ENCODE results near the gene EGFR. TPM values are rescaled to one million over a fixed set of nuclear protein-coding genes. Genes with fewer than 3 reads are reported as not detected.

Gene EGFR
- total RNA-seq, 2 donors from 2014 or later, result 42.5 to 44.2 TPM

DNA sequence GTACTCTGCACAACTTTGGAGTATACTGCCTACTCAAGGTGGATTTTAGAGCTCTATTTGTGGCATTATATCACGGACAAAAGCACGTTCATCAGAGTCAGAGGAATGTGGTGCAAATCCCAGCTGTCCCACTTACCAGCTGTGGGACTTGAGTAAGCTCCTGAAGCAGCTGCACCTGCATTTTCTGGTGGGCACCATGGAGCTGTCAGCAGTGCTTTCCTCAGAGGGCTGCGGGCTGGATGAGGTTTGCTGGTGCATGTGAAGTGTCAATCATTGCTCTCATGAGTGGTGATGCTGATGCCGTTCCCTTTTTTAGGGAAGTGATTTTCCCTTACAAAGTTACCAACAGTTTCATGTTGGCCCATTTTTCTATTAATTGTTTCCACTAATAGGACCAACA, 53.4 kb downstream of the EGFR start:
- Histone ChIP-seq H3K9me3 (no peaks in the 10 kb centered on the region), H3K36me3 (replicated peaks in 1 of 2; ENCODE audit: insufficient read depth in 1 of 2, low read depth in 2 of 2) (peaks cover 0 to 3% of the 10 kb centered on the region in 2 donors), H3K27me3 (no peaks in the 10 kb centered on the region), H3K4me3 (no peak overlapping the region), H3K4me1 (peaks cover 54% of the 10 kb centered on the region), H3K27ac (no peak overlapping the region)
- no peak for DNase-seq
- intact Hi-C loops (cut with DNase I), result no loop called here
- 82 to 87% methylated on average over 4 of the region's 4 CpGs for WGBS, 2 donors
- no peak for ATAC-seq
- TF ChIP-seq, protein P1, sequence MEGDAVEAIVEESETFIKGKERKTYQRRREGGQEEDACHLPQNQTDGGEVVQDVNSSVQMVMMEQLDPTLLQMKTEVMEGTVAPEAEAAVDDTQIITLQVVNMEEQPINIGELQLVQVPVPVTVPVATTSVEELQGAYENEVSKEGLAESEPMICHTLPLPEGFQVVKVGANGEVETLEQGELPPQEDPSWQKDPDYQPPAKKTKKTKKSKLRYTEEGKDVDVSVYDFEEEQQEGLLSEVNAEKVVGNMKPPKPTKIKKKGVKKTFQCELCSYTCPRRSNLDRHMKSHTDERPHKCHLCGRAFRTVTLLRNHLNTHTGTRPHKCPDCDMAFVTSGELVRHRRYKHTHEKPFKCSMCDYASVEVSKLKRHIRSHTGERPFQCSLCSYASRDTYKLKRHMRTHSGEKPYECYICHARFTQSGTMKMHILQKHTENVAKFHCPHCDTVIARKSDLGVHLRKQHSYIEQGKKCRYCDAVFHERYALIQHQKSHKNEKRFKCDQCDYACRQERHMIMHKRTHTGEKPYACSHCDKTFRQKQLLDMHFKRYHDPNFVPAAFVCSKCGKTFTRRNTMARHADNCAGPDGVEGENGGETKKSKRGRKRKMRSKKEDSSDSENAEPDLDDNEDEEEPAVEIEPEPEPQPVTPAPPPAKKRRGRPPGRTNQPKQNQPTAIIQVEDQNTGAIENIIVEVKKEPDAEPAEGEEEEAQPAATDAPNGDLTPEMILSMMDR (IDR thresholded peaks at IDR 0.05), result no peak
- TF ChIP-seq POLR2A (IDR thresholded peaks at IDR 0.05), result no peak

DNA sequence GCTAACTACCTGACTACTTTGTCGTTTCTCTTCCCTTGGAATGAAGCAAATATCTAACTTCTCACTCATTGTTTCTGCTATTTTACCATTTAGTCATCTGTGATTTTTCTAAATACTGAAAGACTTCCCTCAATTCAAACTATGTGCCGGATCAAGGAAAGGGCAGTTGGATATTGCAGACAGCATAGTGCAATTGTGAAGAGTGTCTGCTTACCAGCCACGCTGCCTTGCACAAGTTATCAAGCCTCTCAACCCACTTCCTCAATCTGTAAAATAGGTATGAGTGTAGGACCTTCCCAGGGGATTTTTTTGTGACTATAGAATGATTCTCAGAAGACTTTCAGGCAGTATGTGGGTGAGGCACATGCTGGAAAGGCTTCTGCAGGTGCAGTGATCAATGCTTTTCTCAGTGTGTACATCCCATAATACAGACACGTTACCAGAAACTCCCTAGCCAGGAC, 54.3 kb downstream of the EGFR start:
- no peaks in the 10 kb centered on the region for H3K9me3 ChIP-seq
- H3K27ac ChIP-seq, result peak overlapping the region in 1 of 4 donors; percentile 3
- peaks cover 62% of the 10 kb centered on the region for H3K4me1 ChIP-seq
- WGBS, 2 donors, result 32 to 40% methylated on average over 4 of the region's 4 CpGs
- no peak overlapping the region for H3K4me3 ChIP-seq
- TF ChIP-seq POLR2A (IDR thresholded peaks at IDR 0.05), result no peak
- intact Hi-C loops (cut with DNase I), result no loop called here
- DNase-seq (no peak), ATAC-seq (no peak)
- no peaks in the 10 kb centered on the region for H3K36me3 ChIP-seq (replicated peaks in 1 of 2; ENCODE audit: insufficient read depth in 1 of 2, low read depth in 2 of 2)
- H3K27me3 ChIP-seq, result no peaks in the 10 kb centered on the region

DNA sequence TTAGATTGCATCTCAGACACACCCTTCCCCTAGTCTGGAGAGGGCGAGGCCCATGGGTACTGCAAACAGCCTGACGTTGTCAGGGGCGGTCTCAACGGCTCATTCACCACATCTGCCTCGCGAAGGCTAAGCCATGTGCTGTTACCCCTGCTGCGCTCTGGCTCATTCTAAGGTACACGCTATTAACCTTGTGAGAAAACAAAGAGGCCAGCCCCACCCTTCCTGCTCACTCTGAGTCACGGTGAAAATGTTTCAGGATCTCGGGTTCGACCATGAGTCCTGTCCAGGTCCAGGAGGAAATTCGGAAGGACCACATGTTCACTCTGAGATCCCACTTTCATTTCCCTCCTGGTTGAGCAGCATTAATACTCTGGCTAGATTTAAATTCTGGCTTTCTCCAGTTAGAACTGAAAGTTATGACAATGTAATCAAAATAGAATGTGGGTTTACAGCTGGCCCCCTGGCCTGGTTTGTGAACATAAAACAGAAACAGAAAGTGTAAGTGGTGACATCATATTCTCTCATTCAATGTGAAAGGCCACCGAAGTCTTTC, 55.2 kb downstream of the EGFR start:
- H3K27ac ChIP-seq, result peak overlapping the region in 3 of 4 donors; percentile 32 to 51 (median 50)
- DNase-seq, result peak in 3 of 4 donors; percentile 34 to 52 (median 51)
- H3K4me3 ChIP-seq, result no peak overlapping the region
- no peaks in the 10 kb centered on the region for H3K36me3 ChIP-seq (replicated peaks in 1 of 2; ENCODE audit: insufficient read depth in 1 of 2, low read depth in 2 of 2)
- peaks cover 63% of the 10 kb centered on the region for H3K4me1 ChIP-seq
- no peaks in the 10 kb centered on the region for H3K9me3 ChIP-seq
- intact Hi-C loops (cut with DNase I), result no loop called here
- 64 to 68% methylated on average over 13 of the region's 13 CpGs for WGBS, 2 donors
- no peak for TF ChIP-seq POLR2A (IDR thresholded peaks at IDR 0.05)
- TF ChIP-seq, protein P1 (IDR thresholded peaks at IDR 0.05), result no peak
- no peaks in the 10 kb centered on the region for H3K27me3 ChIP-seq
- peak; percentile 8 for ATAC-seq

DNA sequence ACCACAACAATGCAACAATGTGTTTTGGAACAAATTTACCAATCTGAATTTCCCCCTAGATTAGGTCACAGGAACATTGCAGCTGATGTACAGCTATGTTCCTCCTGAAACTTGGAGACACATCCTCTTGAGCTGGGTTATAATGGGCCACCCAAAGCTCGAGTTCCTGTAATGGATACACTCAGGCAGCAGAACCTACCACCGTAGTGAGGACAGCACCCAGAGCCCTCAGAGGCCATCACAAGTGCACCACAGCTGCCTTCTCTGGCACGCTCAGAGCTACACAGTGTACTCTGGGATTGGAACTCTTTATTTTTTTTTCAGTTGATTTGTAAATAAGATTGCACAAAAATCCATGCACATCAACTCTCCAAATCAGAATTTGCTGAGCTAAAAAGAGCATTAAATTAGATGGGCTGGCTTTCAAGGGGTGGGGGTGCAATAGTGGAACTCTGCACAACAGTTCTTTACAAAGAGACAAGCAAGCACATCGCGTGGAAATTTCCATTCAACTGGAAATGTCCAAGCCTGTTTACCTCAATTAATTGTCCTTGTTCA, 56.7 kb downstream of the EGFR start:
- H3K27me3 ChIP-seq, result no peaks in the 10 kb centered on the region
- TF ChIP-seq, protein P1 (IDR thresholded peaks at IDR 0.05), result no peak
- no peak for TF ChIP-seq POLR2A (IDR thresholded peaks at IDR 0.05)
- no peaks in the 10 kb centered on the region for H3K36me3 ChIP-seq (replicated peaks in 1 of 2; ENCODE audit: insufficient read depth in 1 of 2, low read depth in 2 of 2)
- WGBS, 2 donors, result 82 to 89% methylated on average over 5 of the region's 5 CpGs
- intact Hi-C loops (cut with DNase I), result no loop called here
- H3K4me3 ChIP-seq, result no peak overlapping the region
- ATAC-seq (peak; percentile 49), DNase-seq (peak; percentile 38 to 61 (median 56))
- H3K9me3 ChIP-seq, result no peaks in the 10 kb centered on the region
- H3K27ac ChIP-seq, result peak overlapping the region in 2 of 4 donors; percentile 18 to 21
- peaks cover 69% of the 10 kb centered on the region for H3K4me1 ChIP-seq

DNA sequence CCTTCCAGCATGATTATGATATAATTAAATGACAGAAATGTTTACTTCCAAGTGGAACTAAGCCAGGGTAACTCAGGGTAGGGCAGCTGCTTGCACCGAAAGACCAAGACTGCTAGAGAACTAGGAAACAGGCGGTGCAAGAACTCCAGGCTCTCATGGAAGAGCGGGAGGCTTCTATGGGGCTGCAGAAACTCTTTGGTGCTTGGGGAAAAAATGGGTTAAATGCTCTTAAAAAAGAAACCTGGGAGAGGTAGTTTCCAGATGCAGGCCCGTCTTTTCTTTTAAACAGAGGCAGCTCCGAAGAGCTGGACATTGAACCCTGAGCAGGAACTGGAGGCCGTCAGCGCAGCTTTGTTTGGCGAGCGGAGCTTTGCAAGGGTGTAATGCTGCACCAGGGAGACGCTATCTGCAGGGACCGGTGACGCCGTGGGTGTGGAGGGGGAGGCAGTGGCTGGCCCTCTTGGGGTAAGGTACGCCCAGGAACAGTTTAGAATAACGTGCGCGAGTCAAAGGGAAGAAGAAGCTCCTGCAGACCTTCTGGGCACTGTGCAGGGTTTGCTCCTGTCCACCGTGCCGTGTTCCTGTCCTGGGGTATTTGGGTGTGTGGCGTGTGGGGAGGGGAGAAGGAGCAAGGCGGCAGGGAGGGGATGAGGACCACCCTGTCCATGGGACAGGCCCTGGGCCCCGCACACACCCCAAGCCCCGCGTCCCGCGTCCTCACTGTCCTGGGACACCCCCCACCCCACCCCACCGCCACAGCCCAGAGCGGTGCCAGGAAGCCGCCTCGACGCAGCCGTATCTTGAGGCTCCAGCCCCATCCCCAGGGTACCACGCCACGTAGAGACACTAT, 59.0 kb downstream of the EGFR start:
- ATAC-seq (peak; percentile 66), DNase-seq (peak; percentile 66 to 80 (median 72))
- Histone ChIP-seq H3K9me3 (no peaks in the 10 kb centered on the region), H3K4me1 (peaks cover 84% of the 10 kb centered on the region), H3K36me3 (replicated peaks in 1 of 2; ENCODE audit: insufficient read depth in 1 of 2, low read depth in 2 of 2) (no peaks in the 10 kb centered on the region), H3K27me3 (no peaks in the 10 kb centered on the region), H3K4me3 (no peak overlapping the region), H3K27ac (peak overlapping the region; percentile 30 to 65 (median 50))
- 57 to 62% methylated on average over 30 to 34 of the region's 34 CpGs for WGBS, 2 donors
- intact Hi-C loops (cut with DNase I), result no loop called here
- TF ChIP-seq POLR2A (IDR thresholded peaks at IDR 0.05), result no peak
- TF ChIP-seq, protein P1 (IDR thresholded peaks at IDR 0.05), result no peak
